HG03442 (cell line): ENCODE results near the gene CLASRP.
"Not testable (repeated sequence)": the region's sequence is repeated elsewhere in the genome, so short reads cannot be mapped to it uniquely, and the experiment has no call there.

ENCODE experiments used
- ATAC-seq: cut with Tn5 transposase; IDR thresholded peaks from one replicate; pipeline ENCODE4 v1.9.1; 2021; ENCODE audit warnings: mild to moderate bottlenecking, moderate library complexity; ENCODE audit not compliant: unreplicated experiment

The CLASRP gene, protein sequence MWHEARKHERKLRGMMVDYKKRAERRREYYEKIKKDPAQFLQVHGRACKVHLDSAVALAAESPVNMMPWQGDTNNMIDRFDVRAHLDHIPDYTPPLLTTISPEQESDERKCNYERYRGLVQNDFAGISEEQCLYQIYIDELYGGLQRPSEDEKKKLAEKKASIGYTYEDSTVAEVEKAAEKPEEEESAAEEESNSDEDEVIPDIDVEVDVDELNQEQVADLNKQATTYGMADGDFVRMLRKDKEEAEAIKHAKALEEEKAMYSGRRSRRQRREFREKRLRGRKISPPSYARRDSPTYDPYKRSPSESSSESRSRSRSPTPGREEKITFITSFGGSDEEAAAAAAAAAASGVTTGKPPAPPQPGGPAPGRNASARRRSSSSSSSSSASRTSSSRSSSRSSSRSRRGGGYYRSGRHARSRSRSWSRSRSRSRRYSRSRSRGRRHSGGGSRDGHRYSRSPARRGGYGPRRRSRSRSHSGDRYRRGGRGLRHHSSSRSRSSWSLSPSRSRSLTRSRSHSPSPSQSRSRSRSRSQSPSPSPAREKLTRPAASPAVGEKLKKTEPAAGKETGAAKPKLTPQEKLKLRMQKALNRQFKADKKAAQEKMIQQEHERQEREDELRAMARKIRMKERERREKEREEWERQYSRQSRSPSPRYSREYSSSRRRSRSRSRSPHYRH

GRCh38 chr19:45038931-45039893, at the start of gene CLASRP:
Gene CLASRP (plus strand): TSS chr19:45039045. CDS start chr19:45040213, 1,168 bp downstream.
- ATAC-seq, result peak; percentile 72

DNA sequence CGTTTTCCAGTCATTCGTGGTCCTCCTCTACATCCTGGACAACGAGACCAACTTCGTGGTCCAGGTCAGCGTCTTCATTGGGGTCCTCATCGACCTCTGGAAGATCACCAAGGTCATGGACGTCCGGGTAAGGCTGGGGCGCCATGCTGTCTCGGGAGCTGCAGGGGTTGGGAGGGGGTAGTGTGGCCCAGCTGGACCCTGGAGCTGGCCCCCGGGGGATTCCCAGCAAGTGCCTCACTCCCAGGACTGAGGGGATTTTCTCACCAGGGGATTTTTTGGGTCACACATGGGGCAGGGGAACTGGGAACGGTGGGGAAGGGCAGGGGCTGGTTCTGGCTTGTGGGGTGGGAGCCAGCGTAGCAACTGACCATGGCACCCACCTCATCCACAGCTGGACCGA, 48.4 kb upstream of the CLASRP start:
- no peak for ATAC-seq

GRCh38 chr19:44990966-44991365, 47.9 kb upstream of the CLASRP start:
- ATAC-seq, result no peak

GRCh38 chr19:44992336-44993163, 46.3 kb upstream of the CLASRP start:
- no peak for ATAC-seq

DNA sequence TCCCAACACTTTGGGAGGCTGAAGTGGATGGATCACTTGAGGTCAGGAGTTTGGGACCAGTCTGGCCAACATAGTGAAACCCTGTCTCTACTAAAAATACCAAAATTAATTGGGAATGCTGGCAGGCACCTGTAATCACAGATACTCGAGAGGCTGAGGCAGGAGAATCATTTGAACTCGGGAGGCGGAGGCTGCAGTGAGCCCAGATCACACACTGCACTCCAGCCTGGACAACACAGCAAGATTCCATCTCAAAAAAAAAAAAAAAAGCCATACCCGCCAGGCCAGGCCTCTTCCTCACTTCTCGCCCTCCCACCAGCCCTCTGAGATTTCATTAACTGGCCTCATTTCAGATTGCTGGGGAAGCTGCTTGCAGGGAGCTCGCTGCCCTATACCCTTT, 45.3 kb upstream of the CLASRP start:
- no peak for ATAC-seq

DNA sequence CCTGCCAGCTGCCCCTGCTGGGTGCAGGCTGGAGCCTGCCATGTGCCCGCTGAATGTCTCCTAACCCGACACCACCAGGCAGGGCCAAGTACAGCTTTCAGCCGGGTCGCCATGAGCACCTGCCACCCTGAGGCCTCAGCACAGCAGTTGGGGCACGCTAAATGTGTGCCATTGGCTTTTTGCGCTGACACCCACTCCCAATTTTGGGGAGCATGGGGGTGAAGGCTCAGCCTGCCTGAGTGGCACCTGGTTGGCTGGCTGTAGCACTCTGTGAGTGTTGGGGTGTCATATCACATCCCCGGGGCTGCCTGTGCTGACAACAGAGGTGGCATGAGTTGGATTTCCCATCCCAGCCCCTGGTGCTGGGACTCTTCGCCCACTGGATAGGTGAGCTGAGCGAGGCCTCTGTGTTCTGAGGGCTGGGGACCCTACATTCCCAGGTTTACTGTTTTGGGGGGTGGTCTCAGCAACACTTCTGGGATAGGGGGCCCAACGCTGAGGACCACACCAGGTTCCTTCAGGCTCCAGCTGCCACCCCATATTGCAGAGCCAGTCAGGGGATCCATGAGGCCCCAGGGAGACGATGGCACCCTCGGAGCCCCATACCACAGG, 44.8 kb upstream of the CLASRP start:
- no peak for ATAC-seq

DNA sequence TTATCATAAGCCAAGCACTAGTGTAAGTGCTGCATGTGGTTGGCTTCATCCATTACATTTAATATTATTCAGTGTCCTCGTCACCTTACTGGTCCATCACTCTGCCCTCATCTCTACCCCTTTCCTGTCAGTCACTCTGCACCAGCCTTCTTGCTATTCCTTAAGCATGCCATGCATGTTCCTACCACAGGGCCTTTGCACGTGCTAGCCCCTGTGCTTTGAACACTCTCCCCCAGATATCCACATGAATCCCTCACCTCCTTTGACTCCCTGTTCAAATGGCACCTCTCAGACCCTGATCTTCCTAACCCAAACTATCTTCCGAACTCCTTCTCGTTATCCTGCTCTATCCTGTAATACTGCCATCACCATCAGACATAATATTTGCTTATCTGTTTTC, 40.8 kb upstream of the CLASRP start:
- ATAC-seq, result no peak

DNA sequence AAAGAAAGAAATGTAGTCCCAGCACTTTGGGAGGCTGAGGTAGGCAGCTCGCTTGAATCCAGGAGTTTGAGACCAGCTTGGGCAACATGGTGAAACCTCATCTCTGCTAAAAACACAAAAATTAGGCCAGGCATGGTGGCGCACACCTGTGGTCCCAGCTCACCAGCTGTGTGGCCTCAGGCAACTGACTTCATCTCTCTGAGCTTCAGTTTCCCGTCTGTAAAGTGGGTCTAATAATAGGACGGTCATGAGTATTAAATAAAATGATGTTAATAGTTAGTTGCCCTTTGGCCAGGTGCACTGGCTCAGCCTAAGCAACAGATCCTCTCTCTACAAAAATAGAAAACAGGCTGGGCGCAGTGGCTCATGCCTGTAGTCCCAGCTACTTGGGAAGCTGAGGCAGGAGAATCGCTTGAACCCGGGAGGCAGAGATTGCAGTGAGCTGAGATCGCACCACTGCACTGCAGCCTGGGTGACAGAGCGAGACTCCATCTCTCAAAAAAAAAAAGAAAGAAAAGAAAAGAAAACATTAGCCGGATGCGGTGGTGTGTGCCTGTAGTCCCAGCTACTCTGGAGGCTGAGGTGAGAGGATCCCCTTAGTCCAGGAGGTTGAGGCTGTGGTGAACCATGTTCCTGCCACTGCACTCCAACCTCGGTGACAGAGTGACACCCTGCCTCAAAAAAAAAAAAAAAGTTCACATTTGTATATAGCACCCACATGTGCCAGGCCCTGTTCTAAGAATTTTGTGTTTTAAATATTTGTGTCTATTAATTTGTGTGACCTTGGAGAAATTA, 39.5 kb upstream of the CLASRP start:
- not testable (repeated sequence) for ATAC-seq

GRCh38 chr19:45000665-45001064, 38.2 kb upstream of the CLASRP start:
- ATAC-seq, result not testable (repeated sequence)

GRCh38 chr19:45001087-45001739, 37.6 kb upstream of the CLASRP start, which contains the start of gene RELB:
Gene RELB (plus strand): TSS chr19:45001464. CDS start chr19:45001580, 116 bp downstream.
- ATAC-seq, result peak; percentile 45

- ATAC-seq, result no peak
Observed at GRCh38 chr19:45003485-45003884, 35.4 kb upstream of the CLASRP start.

- no peak for ATAC-seq
Observed at GRCh38 chr19:45005787-45006186, 33.1 kb upstream of the CLASRP start.

DNA sequence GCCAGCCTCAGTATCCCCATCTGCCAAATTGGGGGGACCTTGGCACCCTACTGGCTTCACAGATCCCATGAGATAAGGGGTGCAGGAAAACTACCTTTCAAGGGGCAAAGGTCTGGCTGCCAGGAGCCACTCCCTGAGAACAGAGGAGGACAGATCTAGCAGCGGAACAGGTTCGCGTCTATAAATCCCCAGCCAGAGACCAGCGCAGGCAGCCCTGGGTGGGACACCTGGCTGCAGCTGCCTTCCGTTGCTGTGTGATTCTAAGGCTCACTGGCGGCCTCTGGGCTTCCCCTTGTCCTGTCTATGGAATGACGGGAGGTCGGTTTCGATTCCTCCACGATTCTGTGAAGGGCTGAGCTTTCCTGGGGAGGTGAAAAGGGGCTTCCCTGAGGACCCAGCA, 30.3 kb upstream of the CLASRP start:
- ATAC-seq, result no peak

- no peak for ATAC-seq
Observed at GRCh38 chr19:45009625-45010255, 29.1 kb upstream of the CLASRP start.

DNA sequence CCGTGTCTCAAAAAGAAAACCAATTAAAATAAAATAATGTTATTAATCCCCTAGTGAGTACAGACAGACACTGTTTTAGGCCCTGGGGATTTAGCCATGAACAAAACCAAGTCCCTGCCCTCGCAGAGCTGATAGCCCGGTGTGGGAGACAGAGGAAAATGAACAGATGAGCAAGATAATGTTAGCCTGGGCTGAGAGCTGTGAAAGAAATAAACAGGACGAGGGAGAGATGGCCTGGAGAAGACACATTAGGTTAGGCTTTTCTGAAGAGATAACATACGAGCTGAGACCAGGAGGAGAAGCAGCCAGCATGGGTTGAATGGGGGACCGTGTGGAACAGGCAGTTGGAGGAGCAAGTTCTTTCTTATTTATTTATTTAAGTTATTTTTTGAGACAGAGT, 28.5 kb upstream of the CLASRP start:
- no peak for ATAC-seq

DNA sequence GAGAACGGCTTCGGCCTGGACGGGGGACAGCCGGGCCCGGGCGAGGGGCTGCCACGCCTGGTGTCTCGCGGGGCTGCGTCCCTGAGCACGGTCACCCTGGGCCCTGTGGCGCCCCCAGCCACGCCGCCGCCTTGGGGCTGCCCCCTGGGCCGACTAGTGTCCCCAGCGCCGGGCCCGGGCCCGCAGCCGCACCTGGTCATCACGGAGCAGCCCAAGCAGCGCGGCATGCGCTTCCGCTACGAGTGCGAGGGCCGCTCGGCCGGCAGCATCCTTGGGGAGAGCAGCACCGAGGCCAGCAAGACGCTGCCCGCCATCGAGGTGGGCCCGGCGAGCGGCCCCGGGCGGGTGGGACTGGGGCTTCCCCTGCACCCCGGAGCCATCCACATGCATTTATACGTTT, 26.9 kb upstream of the CLASRP start:
- no peak for ATAC-seq

DNA sequence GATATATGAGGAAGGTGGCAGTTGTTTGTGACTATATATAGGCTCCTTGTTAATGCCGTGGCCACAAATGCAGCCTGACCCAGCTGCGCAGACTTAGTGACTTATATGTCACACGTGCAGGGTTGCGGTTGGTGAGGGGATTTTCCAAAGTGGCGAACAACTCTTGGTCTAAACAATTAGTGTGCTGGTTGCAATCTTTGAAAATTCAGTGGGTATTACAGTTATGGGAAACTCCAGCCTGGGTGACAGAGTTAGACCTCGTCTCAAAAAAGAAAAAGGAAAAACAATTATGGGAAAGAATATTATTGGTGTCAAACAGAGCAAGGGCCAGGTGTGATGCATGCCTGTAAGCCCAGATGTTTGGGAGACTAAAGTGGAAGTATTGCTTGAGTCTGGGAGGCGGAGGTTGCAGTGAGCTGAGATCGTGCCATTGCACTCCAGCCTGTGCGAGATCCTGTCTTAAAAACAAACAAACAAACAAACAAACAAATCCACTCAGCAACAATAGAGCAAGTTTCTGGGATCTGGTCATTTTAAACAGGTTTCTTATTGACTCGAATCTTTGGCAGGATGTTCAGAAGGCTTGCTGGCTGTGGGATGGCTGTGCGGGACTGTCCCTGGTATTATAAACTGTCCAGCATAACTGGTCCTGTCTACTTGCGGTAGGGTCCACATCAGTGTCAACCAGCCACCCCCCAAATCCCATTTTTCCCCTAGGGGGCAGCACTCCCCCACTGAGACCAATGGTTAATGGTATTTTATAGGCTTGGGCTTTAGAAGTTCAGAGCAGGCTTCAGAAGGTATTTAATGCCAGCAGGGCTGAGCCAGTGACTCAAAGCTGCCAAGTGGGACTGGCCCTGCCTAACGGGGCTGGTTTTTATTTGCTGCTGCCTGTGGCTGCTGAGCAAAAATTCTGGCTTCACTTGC, 22.2 kb upstream of the CLASRP start:
- ATAC-seq, result peak; percentile 62
